ENCODE measurements around the gene RRAD.
"Not testable (repeated sequence)": the region's sequence is repeated elsewhere in the genome, so short reads cannot be mapped to it uniquely, and the experiment has no call there.

RRAD gene

GRCh38 chr16:66925322-66925840, at the start of gene RRAD:
TSS of gene RRAD (minus strand) at chr16:66925535. CDS start at chr16:66925179, 356 bp downstream.
- peak; percentile 32 for DNase-seq

GRCh38 chr16:66974932-66975246, 49.6 kb upstream of the RRAD start:
- peak; percentile 43 for DNase-seq

- DNase-seq: not testable (repeated sequence)
Observed at GRCh38 chr16:66974156-66974931, 49.0 kb upstream of the RRAD start.

GRCh38 chr16:66973716-66974115, 48.4 kb upstream of the RRAD start:
- DNase-seq: no peak

- no peak for DNase-seq
Observed at GRCh38 chr16:66972983-66973382, 47.6 kb upstream of the RRAD start.

- DNase-seq: no peak
Observed at GRCh38 chr16:66970775-66971720, 45.7 kb upstream of the RRAD start.

GRCh38 chr16:66968847-66969246, 43.5 kb upstream of the RRAD start:
- no peak for DNase-seq

- DNase-seq: no peak
Observed at GRCh38 chr16:66964049-66964448, 38.7 kb upstream of the RRAD start.

GRCh38 chr16:66961914-66962313, 36.6 kb upstream of the RRAD start:
- DNase-seq: no peak

GRCh38 chr16:66961065-66961744, 35.9 kb upstream of the RRAD start, which contains the start of gene CES3:
TSS of gene CES3 (plus strand) at chr16:66961266. CDS start at chr16:66961308, 42 bp downstream.
- DNase-seq: peak; percentile 61

- no peak for DNase-seq
Observed at GRCh38 chr16:66960270-66960669, 34.9 kb upstream of the RRAD start.

GRCh38 chr16:66959704-66960161, 34.4 kb upstream of the RRAD start:
- DNase-seq: no peak

- DNase-seq: no peak
Observed at GRCh38 chr16:66958857-66959703, 33.7 kb upstream of the RRAD start.

GRCh38 chr16:66956154-66956457, 30.8 kb upstream of the RRAD start:
- not testable (repeated sequence) for DNase-seq

- not testable (repeated sequence) for DNase-seq
Observed at GRCh38 chr16:66955363-66956153, 30.2 kb upstream of the RRAD start.

- peak; percentile 79 for DNase-seq
Observed at GRCh38 chr16:66954097-66954659, 28.8 kb upstream of the RRAD start.

- no peak for DNase-seq
Observed at GRCh38 chr16:66953462-66954096, 28.2 kb upstream of the RRAD start.

- DNase-seq: no peak
Observed at GRCh38 chr16:66952430-66953110, 27.2 kb upstream of the RRAD start.

GRCh38 chr16:66950971-66951790, 25.8 kb upstream of the RRAD start:
- DNase-seq: no peak
